H1 (cell line): Measurements from ENCODE around the gene AKAP8. TPM values are rescaled to one million over a fixed set of nuclear protein-coding genes. Genes with fewer than 3 reads are reported as not detected.
"Not testable (repeated sequence)": the region's sequence is repeated elsewhere in the genome, so short reads cannot be mapped to it uniquely, and the experiment has no call there.

Experiments used
- CTCF ChIA-PET: fragments of 300-600 bp; sonication (Branson Sonifier 250); formaldehyde crosslinking; loops from one replicate; lab custom pipeline; 2021; ENCODE audit not compliant: partially characterized antibody; lab: Charles Lee
- POLR2A ChIA-PET: fragments of 300-600 bp; sonication (Branson Sonifier 250); formaldehyde crosslinking; loops from one replicate; lab custom pipeline; 2021; ENCODE audit warnings: inconsistent platforms; ENCODE audit not compliant: partially characterized antibody; lab: Charles Lee
- DNase-seq, 2 experiments: peaks; one replicate each; pipeline versions ENCODE4 v3.0.0 to v3.0.0-alpha.2; 2010 to 2022; ENCODE audit warnings: low spot score in 2 of 2, low read depth in 1 of 2, mixed read lengths in 1 of 2
- FAIRE-seq: peaks from 2 replicates; lab custom pipeline; 2011; peaks lifted over from hg19 to GRCh38; lab: Jason Lieb, UNC
- H2AFZ ChIP-seq: 2 replicates; pipeline ENCODE4 v1.8.1; 2012; ENCODE audit warnings: low read length, inconsistent platforms
- H2AK5ac ChIP-seq: 2 replicates; pipeline ENCODE4 v1.6.1; 2013; ENCODE audit warnings: low read depth, low read length
- H2BK120ac ChIP-seq: replicated peaks from 2 replicates; pipeline ENCODE3; 2013; ENCODE audit warnings: low read depth, low read length, inconsistent platforms
- H2BK12ac ChIP-seq: 2 replicates; pipeline ENCODE4 v1.6.1; 2013; ENCODE audit warnings: low read depth, low read length
- H2BK15ac ChIP-seq: 2 replicates; pipeline ENCODE4 v1.6.1; 2013; ENCODE audit warnings: low read length
- H2BK20ac ChIP-seq: 2 replicates; pipeline ENCODE4 v1.6.1; 2013; ENCODE audit warnings: low read length
- H2BK5ac ChIP-seq: 2 replicates; pipeline ENCODE4 v1.6.1; 2013; ENCODE audit warnings: low read depth, low read length
- H3K14ac ChIP-seq: 2 replicates; pipeline ENCODE4 v1.6.1; 2013; ENCODE audit warnings: inconsistent platforms; ENCODE audit not compliant: insufficient read length
- H3K18ac ChIP-seq: 2 replicates; pipeline ENCODE4 v1.6.1; 2013; ENCODE audit warnings: low read length; ENCODE audit errors: extremely low read depth
- H3K23ac ChIP-seq: 2 replicates; pipeline ENCODE4 v1.6.1; 2013; ENCODE audit warnings: inconsistent platforms; ENCODE audit not compliant: insufficient read length
- H3K23me2 ChIP-seq: 2 replicates; pipeline ENCODE4 v1.6.1; 2013; ENCODE audit warnings: low read depth, low read length
- H3K27ac ChIP-seq: 2 replicates; pipeline ENCODE4 v1.6.1; 2011; ENCODE audit warnings: low read depth, low read length, inconsistent platforms
- H3K27me3 ChIP-seq, 4 experiments: replicated peaks in 1 of 4; 1 replicate in 1 of 4; 2 replicates in 3 of 4; pipeline versions ENCODE4 v1.6.1 to v1.8.1; 2011 to 2013; ENCODE audit warnings: low read length in 3 of 4, mild to moderate bottlenecking in 3 of 4, inconsistent platforms in 2 of 4, mixed read lengths in 2 of 4, moderate library complexity in 1 of 4; ENCODE audit not compliant: control insufficient read depth in 3 of 4, insufficient read depth in 3 of 4; ENCODE audit errors: extremely low read depth in 1 of 4
- H3K36me3 ChIP-seq, 4 experiments: 2 replicates each; pipeline versions ENCODE4 v1.6.1 to v1.8.1; 2011 to 2013; ENCODE audit warnings: mild to moderate bottlenecking in 4 of 4, low read length in 3 of 4, moderate library complexity in 2 of 4, control low read depth in 1 of 4, inconsistent platforms in 1 of 4; ENCODE audit not compliant: insufficient read depth in 4 of 4, control insufficient read depth in 2 of 4
- H3K4ac ChIP-seq: replicated peaks from 2 replicates; pipeline ENCODE3; 2013; ENCODE audit warnings: low read length, low read depth, mixed read lengths, inconsistent platforms; ENCODE audit not compliant: insufficient read length
- H3K4me1 ChIP-seq, 4 experiments: replicated peaks in 1 of 4; 1 replicate in 1 of 4; 2 replicates in 3 of 4; pipeline versions ENCODE4 v1.6.1 to v1.8.1; 2011 to 2013; ENCODE audit warnings: low read length in 3 of 4, inconsistent platforms in 2 of 4, mixed read lengths in 1 of 4; ENCODE audit not compliant: insufficient read depth in 4 of 4, control insufficient read depth in 3 of 4
- H3K4me2 ChIP-seq, 2 experiments: 2 replicates each; pipeline versions ENCODE4 v1.6.1 to v1.8.1; 2011 to 2013; ENCODE audit warnings: low read depth in 2 of 2, low read length in 2 of 2, control low read depth in 1 of 2, inconsistent platforms in 1 of 2, mild to moderate bottlenecking in 1 of 2; ENCODE audit not compliant: insufficient read depth in 1 of 2
- H3K4me3 ChIP-seq, 4 experiments: fragments of 200-600, 300-600 bp in 1 of 4; sonication (generic), shearing (Covaris generic), sonication (Bioruptor Twin) in 1 of 4; 2 replicates each; pipeline versions ENCODE4 v1.5.1 to v1.8.1; 2011 to 2016; ENCODE audit warnings: low read length in 4 of 4, low read depth in 3 of 4, control low read depth in 2 of 4, inconsistent platforms in 2 of 4, mild to moderate bottlenecking in 2 of 4, mixed read lengths in 1 of 4, moderate library complexity in 1 of 4; ENCODE audit not compliant: insufficient read depth in 2 of 4; ENCODE audit errors: extremely low read depth in 1 of 4
- H3K56ac ChIP-seq: replicated peaks from 2 replicates; pipeline ENCODE3; 2013; ENCODE audit warnings: low read depth, mild to moderate bottlenecking, mixed read lengths, low read length, inconsistent platforms; ENCODE audit not compliant: insufficient read length
- H3K79me1 ChIP-seq: 2 replicates; pipeline ENCODE4 v1.6.1; 2013; ENCODE audit warnings: low read depth, low read length, control low read depth
- H3K79me2 ChIP-seq, 2 experiments: 2 replicates each; pipeline versions ENCODE4 v1.6.1 to v1.8.1; 2012 to 2013; ENCODE audit warnings: low read length in 2 of 2, mild to moderate bottlenecking in 2 of 2, inconsistent platforms in 1 of 2; ENCODE audit not compliant: insufficient read depth in 2 of 2, control insufficient read depth in 1 of 2
- H3K9ac ChIP-seq, 4 experiments: replicated peaks in 1 of 4; 1 replicate in 1 of 4; 2 replicates in 3 of 4; pipeline versions ENCODE4 v1.6.1 to v1.8.1; 2011 to 2013; ENCODE audit warnings: low read depth in 3 of 4, low read length in 3 of 4, control low read depth in 2 of 4, mild to moderate bottlenecking in 2 of 4, moderate library complexity in 2 of 4, inconsistent platforms in 1 of 4; ENCODE audit errors: extremely low read depth in 1 of 4
- H3K9me3 ChIP-seq, 2 experiments: 2 replicates each; pipeline versions ENCODE4 v1.6.1 to v1.8.1; 2012 to 2013; ENCODE audit warnings: mild to moderate bottlenecking in 2 of 2, moderate library complexity in 2 of 2, control low read depth in 1 of 2, inconsistent platforms in 1 of 2, low read depth in 1 of 2, low read length in 1 of 2, mixed read lengths in 1 of 2; ENCODE audit not compliant: insufficient read depth in 2 of 2
- H4K20me1 ChIP-seq, 2 experiments: replicated peaks in 1 of 2; 2 replicates each; pipeline versions ENCODE3 to v1.8.1; 2011 to 2013; ENCODE audit warnings: inconsistent platforms in 2 of 2, low read length in 2 of 2, mild to moderate bottlenecking in 1 of 2; ENCODE audit not compliant: insufficient read depth in 2 of 2, control insufficient read depth in 1 of 2
- H4K5ac ChIP-seq: 2 replicates; pipeline ENCODE4 v1.6.1; 2013; ENCODE audit warnings: low read length, low read depth, mixed read lengths, inconsistent platforms; ENCODE audit not compliant: insufficient read length
- H4K8ac ChIP-seq: 2 replicates; pipeline ENCODE4 v1.8.0; 2013; ENCODE audit warnings: mild to moderate bottlenecking, moderate library complexity, low read length, inconsistent platforms; ENCODE audit not compliant: insufficient read depth; ENCODE audit errors: extremely low read depth
- H4K91ac ChIP-seq: replicated peaks from 2 replicates; pipeline ENCODE3; 2013; ENCODE audit warnings: low read length, mixed read lengths, inconsistent platforms; ENCODE audit not compliant: insufficient read length
- WGBS, 2 experiments: shearing (Covaris generic) in 1 of 2; methylation state at CpG; one replicate each; pipeline versions ENCODE4 v1.1.6 to v1.1.7; 2013 to 2015; ENCODE audit warnings: low lambda C conversion rate in 2 of 2, mixed read lengths in 2 of 2, inconsistent platforms in 1 of 2, low coverage in 1 of 2, missing lambda C conversion rate in 1 of 2; ENCODE audit not compliant: insufficient replicate concordance in 2 of 2, insufficient coverage in 1 of 2, insufficient read length in 1 of 2; ENCODE audit errors: extremely low coverage in 1 of 2, missing lambda C conversion rate in 1 of 2; 5-methylcytosine and 5-hydroxymethylcytosine counted together
- polyA plus RNA-seq, 7 experiments: library from polyadenylated mRNA; depleted of rRNA in 3 of 7; stranded (reverse) in 5 of 7; unstranded in 2 of 7; fragments of >200 nt in 5 of 7; fragments of 200-250 nt in 2 of 7; gene quantifications; 1 replicate in 5 of 7; 2 replicates in 1 of 7; 4 replicates in 1 of 7; pipeline versions ENCODE4 v1.2.1 to v1.2.3, GENCODE V29; 2011 to 2013; ENCODE audit warnings: missing spikeins in 2 of 7, mixed read lengths in 2 of 7
- total RNA-seq: library from RNA; stranded (reverse); fragmentation: NEBNext Ultra II Directional; extraction: Animal tissue kit (Norgen Biotek cat#: 25700); gene quantifications from 2 replicates; pipeline ENCODE4 v1.2.1, GENCODE V29; 2021

The AKAP8 gene
- total and polyA plus RNA-seq, 2 of the 8 experiments (the other 6 are each of a cell fraction or from before 2014, with no cell fraction given), result 17.0 to 41.0 TPM

- not testable (repeated sequence) for DNase-seq, H2BK12ac ChIP-seq, H3K27me3 ChIP-seq, H3K23me2 ChIP-seq, H3K23ac ChIP-seq, H4K20me1 ChIP-seq, H3K14ac ChIP-seq, H3K18ac ChIP-seq, H3K56ac ChIP-seq, H2BK5ac ChIP-seq, FAIRE-seq, H3K4me3 ChIP-seq, H4K91ac ChIP-seq, H3K4ac ChIP-seq, H2BK15ac ChIP-seq, H2AK5ac ChIP-seq, H3K4me2 ChIP-seq, H3K9ac ChIP-seq, H3K9me3 ChIP-seq, H2BK120ac ChIP-seq, H3K27ac ChIP-seq, H4K8ac ChIP-seq, H2AFZ ChIP-seq, H3K4me1 ChIP-seq, H4K5ac ChIP-seq, H2BK20ac ChIP-seq, H3K79me1 ChIP-seq, H3K79me2 ChIP-seq
- WGBS, 2 experiments, result 98% methylated on average over 8 of the region's 8 CpGs; no CpG with 5 or more reads in 1 of the 2 experiments
- ChIA-PET POLR2A (interaction anchor here (0.8 to 1.9 kb wide), 7 partner anchors 10 to 102 kb away, joined by 3 to 5 read pairs (median 3); partner anchors contain the start of gene AKAP8L), CTCF (interaction anchor here (0.7 to 1.5 kb wide), 3 partner anchors 13 to 102 kb away, joined by 3 to 7 read pairs (median 4); no protein-coding TSS in a partner anchor)
- peaks cover 5 to 28% (median 20%) of the 10 kb centered on the region in 4 experiments for H3K36me3 ChIP-seq
Measured at GRCh38 chr19:15352535-15352934, 27.1 kb downstream of the AKAP8 start.

- H4K8ac ChIP-seq, H3K56ac ChIP-seq, H3K9me3 ChIP-seq, H2AK5ac ChIP-seq, H2AFZ ChIP-seq, H3K4ac ChIP-seq, H2BK15ac ChIP-seq, H2BK12ac ChIP-seq, H3K27ac ChIP-seq, H4K5ac ChIP-seq, H4K20me1 ChIP-seq, H3K79me2 ChIP-seq, H2BK5ac ChIP-seq, FAIRE-seq, H3K23me2 ChIP-seq, H3K27me3 ChIP-seq, H3K4me2 ChIP-seq, H2BK120ac ChIP-seq, H3K79me1 ChIP-seq, H3K9ac ChIP-seq, H3K4me1 ChIP-seq, DNase-seq, H4K91ac ChIP-seq, H3K18ac ChIP-seq, H3K4me3 ChIP-seq, H2BK20ac ChIP-seq, H3K36me3 ChIP-seq, H3K23ac ChIP-seq, H3K14ac ChIP-seq: not testable (repeated sequence)
- POLR2A ChIA-PET, result interaction anchor here (0.9 to 1.2 kb wide), 2 partner anchors 9 to 10 kb away, joined by 4 to 5 read pairs; partner anchors contain the start of gene BRD4
- CTCF ChIA-PET, result interaction anchor here (0.7 kb wide), 1 partner anchor 63 kb away, joined by 3 read pairs; no protein-coding TSS in a partner anchor
- 95% methylated on average over 11 of the region's 11 CpGs; no CpG with 5 or more reads in 1 of the 2 experiments for WGBS, 2 experiments
Measured at GRCh38 chr19:15341328-15341727, 38.3 kb downstream of the AKAP8 start.
